Common myeloid progenitor, CD34-positive (primary cell): ENCODE data around the gene FRMD6.

ENCODE experiments used
- CTCF ChIA-PET: fragments of 350-600 bp; sonication (Branson Sonifier 250); formaldehyde crosslinking; loops from one replicate; lab custom pipeline; 2021; ENCODE audit warnings: antibody characterized with exemption; lab: Charles Lee
- POLR2A ChIA-PET: fragments of 350-600 bp; sonication (Branson Sonifier 250); formaldehyde crosslinking; loops from one replicate; lab custom pipeline; 2021; ENCODE audit warnings: antibody characterized with exemption; lab: Charles Lee
- DNase-seq, 3 donors: peaks; one replicate each; pipeline versions ENCODE4 v3.0.0 to v3.0.0-alpha.2; 2013
- H3K27ac ChIP-seq, 2 experiments: 1 replicate in 1 of 2; 2 replicates in 1 of 2; pipeline ENCODE4 v1.7.0; 2013; ENCODE audit warnings: inconsistent platforms in 2 of 2, low read length in 2 of 2, mild to moderate bottlenecking in 2 of 2, low read depth in 1 of 2, moderate library complexity in 1 of 2; ENCODE audit not compliant: severe bottlenecking in 2 of 2, insufficient read depth in 1 of 2, poor library complexity in 1 of 2
- H3K27me3 ChIP-seq, 5 experiments: replicated peaks in 2 of 5; 1 replicate in 3 of 5; 2 replicates in 2 of 5; pipeline versions ENCODE4 v1.6.1 to v1.7.0; 2013; ENCODE audit warnings: low read length in 4 of 5, mild to moderate bottlenecking in 2 of 5, moderate library complexity in 2 of 5, inconsistent platforms in 1 of 5; ENCODE audit not compliant: insufficient read depth in 5 of 5, control insufficient read depth in 4 of 5
- H3K36me3 ChIP-seq, 4 experiments: 1 replicate in 2 of 4; 2 replicates in 2 of 4; pipeline versions ENCODE4 v1.6.1 to v1.7.0; 2013; ENCODE audit warnings: low read length in 3 of 4, control low read depth in 1 of 4, mild to moderate bottlenecking in 1 of 4; ENCODE audit not compliant: control insufficient read depth in 4 of 4, insufficient read depth in 4 of 4
- H3K4me1 ChIP-seq, 4 experiments: 1 replicate in 3 of 4; 2 replicates in 1 of 4; pipeline versions ENCODE4 v1.6.1 to v1.7.1; 2013; ENCODE audit warnings: low read length in 3 of 4, mild to moderate bottlenecking in 3 of 4, control low read depth in 1 of 4, inconsistent platforms in 1 of 4, moderate library complexity in 1 of 4; ENCODE audit not compliant: control insufficient read depth in 4 of 4, insufficient read depth in 4 of 4; ENCODE audit errors: control extremely low read depth in 1 of 4
- H3K4me3 ChIP-seq, 7 experiments: 1 replicate in 4 of 7; 2 replicates in 3 of 7; pipeline versions ENCODE4 v1.5.1 to v1.7.0; 2013; ENCODE audit warnings: mild to moderate bottlenecking in 7 of 7, low read length in 6 of 7, moderate library complexity in 6 of 7, inconsistent platforms in 2 of 7, low read depth in 2 of 7, control low read depth in 1 of 7; ENCODE audit not compliant: insufficient read depth in 4 of 7, control insufficient read depth in 1 of 7; ENCODE audit errors: extremely low read depth in 1 of 7
- H3K9me3 ChIP-seq, 5 experiments: 1 replicate in 4 of 5; 2 replicates in 1 of 5; pipeline versions ENCODE4 v1.6.1 to v1.7.1; 2013; ENCODE audit warnings: low read length in 4 of 5, mild to moderate bottlenecking in 2 of 5, inconsistent platforms in 1 of 5, low read depth in 1 of 5, moderate library complexity in 1 of 5; ENCODE audit not compliant: control insufficient read depth in 4 of 5, insufficient read depth in 2 of 5; ENCODE audit errors: control extremely low read depth in 1 of 5
- WGBS: methylation state at CpG from one replicate; pipeline ENCODE4 v1.1.5; 2013; ENCODE audit not compliant: insufficient coverage; 5-methylcytosine and 5-hydroxymethylcytosine counted together

Gene FRMD6

GRCh38 chr14:51609955-51610283 lies 41.8 kb upstream of the FRMD6 start:
- CTCF ChIA-PET: no interaction called here
- no peak overlapping the region for H3K4me3 ChIP-seq
- WGBS: 82% methylated on average over 2 of the region's 5 CpGs
- peaks cover 0 to 9% (median 0%) of the 10 kb centered on the region in 5 experiments for H3K27me3 ChIP-seq
- H3K9me3 ChIP-seq: no peaks in the 10 kb centered on the region
- H3K36me3 ChIP-seq: no peaks in the 10 kb centered on the region
- H3K27ac ChIP-seq: no peak overlapping the region
- no peak for DNase-seq
- POLR2A ChIA-PET: no interaction called here
- no peaks in the 10 kb centered on the region for H3K4me1 ChIP-seq

- H3K27ac ChIP-seq: no peak overlapping the region
- 90% methylated on average over 1 of the region's 1 CpG for WGBS
- ChIA-PET CTCF (no interaction called here), POLR2A (no interaction called here)
- no peak for DNase-seq
- H3K9me3 ChIP-seq: no peaks in the 10 kb centered on the region
- peaks cover 0 to 9% (median 0%) of the 10 kb centered on the region in 5 experiments for H3K27me3 ChIP-seq
- no peak overlapping the region for H3K4me3 ChIP-seq
- no peaks in the 10 kb centered on the region for H3K4me1 ChIP-seq
- H3K36me3 ChIP-seq: no peaks in the 10 kb centered on the region
Measured at GRCh38 chr14:51610771-51611170, 40.9 kb upstream of the FRMD6 start.

- WGBS: 100% methylated on average over 1 of the region's 1 CpG
- peaks cover 0 to 9% (median 0%) of the 10 kb centered on the region in 5 experiments for H3K27me3 ChIP-seq
- no peak overlapping the region for H3K4me3 ChIP-seq
- POLR2A ChIA-PET: no interaction called here
- no peaks in the 10 kb centered on the region for H3K4me1 ChIP-seq
- no peak overlapping the region for H3K27ac ChIP-seq
- no peak for DNase-seq
- H3K9me3 ChIP-seq: no peaks in the 10 kb centered on the region
- CTCF ChIA-PET: no interaction called here
- H3K36me3 ChIP-seq: no peaks in the 10 kb centered on the region
Measured at GRCh38 chr14:51612449-51612848, 39.3 kb upstream of the FRMD6 start.

GRCh38 chr14:51613416-51613815 lies 38.3 kb upstream of the FRMD6 start:
- CTCF ChIA-PET: no interaction called here

GRCh38 chr14:51614707-51615106 lies 37.0 kb upstream of the FRMD6 start:
- CTCF ChIA-PET: no interaction called here
- Histone ChIP-seq H3K27me3 (no peaks in the 10 kb centered on the region), H3K36me3 (no peaks in the 10 kb centered on the region), H3K9me3 (no peaks in the 10 kb centered on the region), H3K27ac (no peak overlapping the region), H3K4me1 (no peaks in the 10 kb centered on the region), H3K4me3 (no peak overlapping the region)
- POLR2A ChIA-PET: no interaction called here
- DNase-seq: no peak

More at GRCh38 chr14:51613416-51613815, 38.3 kb upstream of the FRMD6 start:
- no peak for DNase-seq
- POLR2A ChIA-PET: interaction anchor here (0.6 kb wide), 1 partner anchor 61 kb away, joined by 3 read pairs; no protein-coding TSS in a partner anchor
- Histone ChIP-seq H3K9me3 (no peaks in the 10 kb centered on the region), H3K36me3 (no peaks in the 10 kb centered on the region), H3K27me3 (peaks cover 0 to 5% (median 0%) of the 10 kb centered on the region in 5 experiments), H3K4me3 (no peak overlapping the region), H3K4me1 (no peaks in the 10 kb centered on the region), H3K27ac (no peak overlapping the region)
- WGBS: 92% methylated on average over 3 of the region's 3 CpGs

- 100% methylated on average over 1 of the region's 1 CpG for WGBS
- Histone ChIP-seq H3K36me3 (no peaks in the 10 kb centered on the region), H3K4me1 (no peaks in the 10 kb centered on the region), H3K27me3 (no peaks in the 10 kb centered on the region), H3K27ac (no peak overlapping the region), H3K4me3 (no peak overlapping the region), H3K9me3 (no peaks in the 10 kb centered on the region)
- DNase-seq: no peak
- POLR2A ChIA-PET: no interaction called here
- CTCF ChIA-PET: interaction anchor here (1.0 kb wide), 1 partner anchor 68 kb away, joined by 3 read pairs; no protein-coding TSS in a partner anchor
Measured at GRCh38 chr14:51616256-51616655, 35.5 kb upstream of the FRMD6 start.

- no peaks in the 10 kb centered on the region for H3K36me3 ChIP-seq
- H3K9me3 ChIP-seq: no peaks in the 10 kb centered on the region
- no peak for DNase-seq
- POLR2A ChIA-PET: no interaction called here
- no peak overlapping the region for H3K27ac ChIP-seq
- CTCF ChIA-PET: interaction anchor here (0.9 to 1.0 kb wide), 2 partner anchors 33 to 68 kb away, joined by 3 read pairs; no protein-coding TSS in a partner anchor
- H3K27me3 ChIP-seq: no peaks in the 10 kb centered on the region
- no peaks in the 10 kb centered on the region for H3K4me1 ChIP-seq
- H3K4me3 ChIP-seq: no peak overlapping the region
- WGBS: no CpG with 5 or more reads among the region's 4 CpGs
Measured at GRCh38 chr14:51616724-51617409, 34.8 kb upstream of the FRMD6 start.
